ENCODE results near the gene EYA4. TPM values are rescaled to one million over a fixed set of nuclear protein-coding genes. Genes with fewer than 3 reads are reported as not detected.

EYA4 gene
- total and polyA plus RNA-seq, 7 donors, result 0.01 to 8.6 (median 0.82) TPM; not detected in 2

DNA sequence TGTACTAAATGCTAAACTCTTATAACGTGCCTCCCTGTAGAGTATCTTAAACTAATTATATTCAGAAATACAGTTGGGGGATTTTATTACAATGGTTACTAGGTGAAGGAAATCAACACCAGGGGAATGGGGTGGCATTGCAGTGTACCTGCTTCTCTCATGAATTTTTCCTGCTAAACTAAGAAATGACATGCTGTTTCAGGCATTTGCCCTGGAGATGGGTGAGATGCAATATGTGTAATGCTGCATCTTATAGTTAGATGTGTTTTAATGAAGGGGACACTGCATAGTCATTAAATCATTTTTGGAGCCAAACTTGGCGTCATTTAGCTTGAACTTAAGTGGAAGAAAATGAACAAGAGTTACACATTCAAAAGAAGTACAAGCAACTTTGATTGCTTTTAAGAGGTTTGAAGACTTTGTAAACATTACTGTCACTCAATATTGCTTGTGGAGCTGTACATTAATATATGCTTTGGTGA, 4.3 kb downstream of the EYA4 start:
- WGBS, 2 donors, result 35 to 54% methylated on average over 2 of the region's 2 CpGs
- peaks cover 20 to 57% (median 21%) of the 10 kb centered on the region in 3 donors for H3K27me3 ChIP-seq
- DNase-seq, result no peak
- no peaks in the 10 kb centered on the region for H3K9me3 ChIP-seq
- H3K4me1 ChIP-seq, result peaks cover 0 to 27% (median 24%) of the 10 kb centered on the region in 4 donors
- no peak overlapping the region for H3K4me3 ChIP-seq
- no peak overlapping the region for H3K27ac ChIP-seq
- TF ChIP-seq, protein P1, sequence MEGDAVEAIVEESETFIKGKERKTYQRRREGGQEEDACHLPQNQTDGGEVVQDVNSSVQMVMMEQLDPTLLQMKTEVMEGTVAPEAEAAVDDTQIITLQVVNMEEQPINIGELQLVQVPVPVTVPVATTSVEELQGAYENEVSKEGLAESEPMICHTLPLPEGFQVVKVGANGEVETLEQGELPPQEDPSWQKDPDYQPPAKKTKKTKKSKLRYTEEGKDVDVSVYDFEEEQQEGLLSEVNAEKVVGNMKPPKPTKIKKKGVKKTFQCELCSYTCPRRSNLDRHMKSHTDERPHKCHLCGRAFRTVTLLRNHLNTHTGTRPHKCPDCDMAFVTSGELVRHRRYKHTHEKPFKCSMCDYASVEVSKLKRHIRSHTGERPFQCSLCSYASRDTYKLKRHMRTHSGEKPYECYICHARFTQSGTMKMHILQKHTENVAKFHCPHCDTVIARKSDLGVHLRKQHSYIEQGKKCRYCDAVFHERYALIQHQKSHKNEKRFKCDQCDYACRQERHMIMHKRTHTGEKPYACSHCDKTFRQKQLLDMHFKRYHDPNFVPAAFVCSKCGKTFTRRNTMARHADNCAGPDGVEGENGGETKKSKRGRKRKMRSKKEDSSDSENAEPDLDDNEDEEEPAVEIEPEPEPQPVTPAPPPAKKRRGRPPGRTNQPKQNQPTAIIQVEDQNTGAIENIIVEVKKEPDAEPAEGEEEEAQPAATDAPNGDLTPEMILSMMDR (IDR thresholded peaks at IDR 0.05), result no peak
- no peak for TF ChIP-seq EP300 (IDR thresholded peaks at IDR 0.05)
- no peak for TF ChIP-seq POLR2AphosphoS5 (IDR thresholded peaks at IDR 0.05)
- TF ChIP-seq POLR2A (IDR thresholded peaks at IDR 0.05), result no peak
- no peaks in the 10 kb centered on the region for H3K36me3 ChIP-seq
- intact Hi-C loops (cut with DNase I), result no loop called here

DNA sequence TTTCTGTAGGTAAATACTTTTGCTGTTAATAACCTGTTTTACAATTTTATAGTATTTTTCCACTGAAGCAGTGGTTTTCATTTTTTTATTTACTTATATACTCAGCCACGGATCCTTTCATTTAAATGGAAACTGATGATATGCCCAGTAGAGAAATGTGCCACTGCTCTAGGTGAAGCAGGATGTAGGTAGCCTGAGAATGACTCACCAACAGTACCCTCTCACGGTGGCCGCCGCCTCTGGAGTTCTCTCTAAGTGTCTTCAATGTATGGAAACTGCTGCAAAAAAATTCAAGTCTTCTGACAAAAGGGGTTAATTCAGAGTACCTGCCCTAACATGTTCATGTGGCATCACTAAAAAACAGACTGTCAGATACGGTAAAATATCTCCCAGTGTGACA, 6.4 kb downstream of the EYA4 start:
- no peaks in the 10 kb centered on the region for H3K9me3 ChIP-seq
- DNase-seq, result no peak
- intact Hi-C loops (cut with DNase I), result no loop called here
- WGBS, 2 donors, result 49 to 74% methylated on average over 5 of the region's 5 CpGs
- H3K4me3 ChIP-seq, result no peak overlapping the region
- no peak overlapping the region for H3K27ac ChIP-seq
- TF ChIP-seq POLR2AphosphoS5 (IDR thresholded peaks at IDR 0.05), result no peak
- TF ChIP-seq, protein P1 (IDR thresholded peaks at IDR 0.05), result no peak
- TF ChIP-seq EP300 (IDR thresholded peaks at IDR 0.05), result no peak
- TF ChIP-seq POLR2A (IDR thresholded peaks at IDR 0.05), result no peak
- H3K36me3 ChIP-seq, result no peaks in the 10 kb centered on the region
- H3K4me1 ChIP-seq, result peaks cover 0 to 6% (median 4%) of the 10 kb centered on the region in 4 donors
- H3K27me3 ChIP-seq, result peaks cover 4 to 36% (median 10%) of the 10 kb centered on the region in 3 donors

DNA sequence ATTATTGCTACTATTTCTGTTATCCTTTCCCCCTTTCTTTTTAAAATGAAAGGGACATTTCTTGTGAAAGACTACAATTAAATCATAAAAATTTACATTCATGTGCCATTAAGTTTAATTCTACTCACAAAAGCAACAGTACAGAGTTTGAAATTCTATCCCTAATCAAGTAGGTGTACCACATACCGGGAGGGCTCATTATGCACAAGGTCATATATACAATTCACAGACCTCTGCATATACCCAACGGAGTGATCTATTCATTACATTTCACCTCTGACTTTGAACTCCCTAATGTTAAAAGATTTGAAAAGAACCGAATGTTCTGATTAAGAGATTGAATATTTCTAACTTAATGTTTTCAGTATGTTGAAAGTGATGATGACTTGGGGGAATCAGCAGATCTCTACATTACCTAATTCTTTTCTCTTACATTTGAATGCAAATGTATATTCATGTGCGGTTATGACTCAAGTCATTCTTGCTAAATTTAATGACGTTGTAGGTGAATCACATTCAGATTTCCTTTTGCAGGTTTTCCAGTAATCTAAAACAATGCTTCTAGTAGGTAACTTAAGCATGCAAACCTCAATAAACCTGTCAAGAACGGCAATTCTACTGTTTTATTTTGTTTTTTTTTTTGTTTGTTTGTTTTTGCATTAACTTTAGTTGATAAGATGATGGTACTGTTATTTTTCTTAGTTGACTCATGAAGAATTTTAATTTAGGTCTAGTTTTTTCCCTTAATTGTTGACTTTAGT, 7.3 kb downstream of the EYA4 start:
- Histone ChIP-seq H3K4me3 (no peak overlapping the region), H3K4me1 (no peaks in the 10 kb centered on the region), H3K27me3 (peaks cover 4 to 28% (median 6%) of the 10 kb centered on the region in 3 donors), H3K36me3 (no peaks in the 10 kb centered on the region), H3K27ac (no peak overlapping the region), H3K9me3 (no peaks in the 10 kb centered on the region)
- 46 to 67% methylated on average over 6 of the region's 6 CpGs for WGBS, 2 donors
- no peak for TF ChIP-seq EP300 (IDR thresholded peaks at IDR 0.05)
- TF ChIP-seq, protein P1 (IDR thresholded peaks at IDR 0.05), result no peak
- TF ChIP-seq POLR2A (IDR thresholded peaks at IDR 0.05), result no peak
- no peak for TF ChIP-seq POLR2AphosphoS5 (IDR thresholded peaks at IDR 0.05)
- no peak for DNase-seq
- intact Hi-C loops (cut with DNase I), result no loop called here

DNA sequence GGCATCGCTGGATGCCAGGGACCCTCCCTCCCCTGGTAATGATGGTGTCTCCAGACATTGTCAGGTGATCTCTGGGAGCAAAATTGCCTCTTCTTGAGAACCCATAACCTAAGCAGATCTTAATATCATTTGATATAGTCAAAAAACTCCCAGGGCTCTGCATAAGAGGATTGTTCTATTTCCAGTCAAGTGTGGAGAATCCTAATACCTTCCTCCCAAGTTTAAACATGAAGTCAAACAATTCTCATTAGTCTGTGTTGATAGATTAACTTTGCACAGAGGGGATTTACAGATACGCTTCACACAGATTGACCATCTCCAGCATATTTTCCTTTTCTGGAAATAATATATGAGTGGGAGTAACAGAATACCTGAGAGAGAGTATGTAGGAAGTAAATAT, 10.5 kb downstream of the EYA4 start:
- TF ChIP-seq EP300 (IDR thresholded peaks at IDR 0.05), result no peak
- TF ChIP-seq POLR2A (IDR thresholded peaks at IDR 0.05), result no peak
- TF ChIP-seq, protein P1 (IDR thresholded peaks at IDR 0.05), result no peak
- no peak for TF ChIP-seq POLR2AphosphoS5 (IDR thresholded peaks at IDR 0.05)
- Histone ChIP-seq H3K36me3 (no peaks in the 10 kb centered on the region), H3K27ac (no peak overlapping the region), H3K4me1 (no peaks in the 10 kb centered on the region), H3K9me3 (no peaks in the 10 kb centered on the region), H3K27me3 (peaks cover 0 to 4% (median 0%) of the 10 kb centered on the region in 3 donors), H3K4me3 (no peak overlapping the region)
- no peak for DNase-seq
- 85 to 86% methylated on average over 2 of the region's 2 CpGs for WGBS, 2 donors
- intact Hi-C loops (cut with DNase I), result no loop called here
